Natural killer cell (primary cell): ENCODE data around the gene ATP5F1C. TPM values are rescaled to one million over a fixed set of nuclear protein-coding genes. Genes with fewer than 3 reads are reported as not detected.

Experiments
- ATAC-seq, 3 donors: fragments of 150-1000 bp in 2 of 3; fragments of 200-7000 bp in 1 of 3; cut with Tn5 transposase; 1 replicate in 1 of 3; 2 replicates in 2 of 3; pipeline ENCODE4 v1.10.0; 2021; ENCODE audit warnings: mild to moderate bottlenecking in 2 of 3, moderate library complexity in 2 of 3
- DNase-seq, 2 donors: peaks; one replicate each; pipeline versions ENCODE4 v3.0.0 to v3.0.0-alpha.2; 2013 to 2021; ENCODE audit warnings: mixed read lengths in 1 of 2
- H3K27ac ChIP-seq: one replicate; pipeline ENCODE4 v1.5.1; 2013; ENCODE audit warnings: mild to moderate bottlenecking, low read length
- H3K27me3 ChIP-seq: one replicate; pipeline ENCODE4 v1.6.1; 2013; ENCODE audit warnings: low read length; ENCODE audit not compliant: control insufficient read depth, insufficient read depth
- H3K36me3 ChIP-seq: one replicate; pipeline ENCODE4 v1.6.1; 2013; ENCODE audit warnings: low read length; ENCODE audit not compliant: control insufficient read depth, insufficient read depth
- H3K4me1 ChIP-seq: one replicate; pipeline ENCODE4 v1.6.1; 2013; ENCODE audit warnings: low read length; ENCODE audit not compliant: control insufficient read depth, insufficient read depth
- H3K4me3 ChIP-seq: one replicate; pipeline ENCODE4 v1.5.1; 2013; ENCODE audit warnings: low read length
- H3K9me3 ChIP-seq: one replicate; pipeline ENCODE4 v1.6.1; 2013; ENCODE audit warnings: low read length; ENCODE audit not compliant: control insufficient read depth, insufficient read depth
- H3K27ac Mint-ChIP-seq, 2 donors: one replicate each; pipeline ENCODE4 v1.8.0; 2022; ENCODE audit warnings: mild to moderate bottlenecking in 2 of 2, mixed read lengths in 2 of 2, moderate library complexity in 1 of 2
- H3K27me3 Mint-ChIP-seq, 2 donors: one replicate each; pipeline ENCODE4 v1.8.0; 2022; ENCODE audit warnings: low read depth in 2 of 2, mixed read lengths in 2 of 2
- H3K36me3 Mint-ChIP-seq: one replicate; pipeline ENCODE4 v1.8.0; 2022; ENCODE audit warnings: mixed read lengths
- H3K4me1 Mint-ChIP-seq, 2 donors: one replicate each; pipeline ENCODE4 v1.8.0; 2022; ENCODE audit warnings: mixed read lengths in 2 of 2
- H3K4me3 Mint-ChIP-seq: one replicate; pipeline ENCODE4 v1.8.0; 2022; ENCODE audit warnings: mild to moderate bottlenecking, moderate library complexity, mixed read lengths
- H3K9me3 Mint-ChIP-seq, 2 donors: one replicate each; pipeline ENCODE4 v1.8.0; 2022; ENCODE audit warnings: mixed read lengths in 2 of 2
- WGBS: methylation state at CpG from one replicate; pipeline ENCODE4 v1.1.7; 2013; ENCODE audit warnings: missing lambda C conversion rate; ENCODE audit not compliant: insufficient coverage; 5-methylcytosine and 5-hydroxymethylcytosine counted together
- intact Hi-C: fragments of 100-400 bp; cut with micrococcal nuclease; formaldehyde crosslinking; loops from one replicate; pipeline ENCODE4 v1.14.2; 2022
- total RNA-seq, 4 donors: library from RNA; stranded (reverse); fragments of 120-200 nt in 1 of 4; gene quantifications; one replicate each; pipeline versions ENCODE4 v1.2.3 to v1.2.4, GENCODE V29; 2013 to 2022
- TF ChIP-seq, protein P1 (sequence below): fragments of 200-600 bp; IDR thresholded peaks from one replicate; pipeline ENCODE4 v1.8.0; 2022; ENCODE audit warnings: antibody characterized with exemption

Gene ATP5F1C
- total RNA-seq, 3 donors from 2014 or later (not counting 1 experiment from before 2014, with no cell fraction given): 127 to 145 (median 135) TPM

GRCh38 chr10:7792541-7792940 lies 4.6 kb downstream of the ATP5F1C start:
- peaks cover 9% of the 10 kb centered on the region for H3K36me3 Mint-ChIP-seq
- Histone ChIP-seq H3K27ac (no peak overlapping the region), H3K4me1 (peaks cover 11% of the 10 kb centered on the region), H3K27me3 (no peaks in the 10 kb centered on the region), H3K9me3 (no peaks in the 10 kb centered on the region), H3K4me3 (no peak overlapping the region), H3K36me3 (peaks cover 21% of the 10 kb centered on the region)
- H3K27ac Mint-ChIP-seq: peak overlapping the region in 1 of 2 donors; percentile 20
- no peaks in the 10 kb centered on the region for H3K27me3 Mint-ChIP-seq
- WGBS: 96% methylated on average over 1 of the region's 1 CpG
- ATAC-seq (no peak), DNase-seq (no peak)
- TF ChIP-seq, protein P1, sequence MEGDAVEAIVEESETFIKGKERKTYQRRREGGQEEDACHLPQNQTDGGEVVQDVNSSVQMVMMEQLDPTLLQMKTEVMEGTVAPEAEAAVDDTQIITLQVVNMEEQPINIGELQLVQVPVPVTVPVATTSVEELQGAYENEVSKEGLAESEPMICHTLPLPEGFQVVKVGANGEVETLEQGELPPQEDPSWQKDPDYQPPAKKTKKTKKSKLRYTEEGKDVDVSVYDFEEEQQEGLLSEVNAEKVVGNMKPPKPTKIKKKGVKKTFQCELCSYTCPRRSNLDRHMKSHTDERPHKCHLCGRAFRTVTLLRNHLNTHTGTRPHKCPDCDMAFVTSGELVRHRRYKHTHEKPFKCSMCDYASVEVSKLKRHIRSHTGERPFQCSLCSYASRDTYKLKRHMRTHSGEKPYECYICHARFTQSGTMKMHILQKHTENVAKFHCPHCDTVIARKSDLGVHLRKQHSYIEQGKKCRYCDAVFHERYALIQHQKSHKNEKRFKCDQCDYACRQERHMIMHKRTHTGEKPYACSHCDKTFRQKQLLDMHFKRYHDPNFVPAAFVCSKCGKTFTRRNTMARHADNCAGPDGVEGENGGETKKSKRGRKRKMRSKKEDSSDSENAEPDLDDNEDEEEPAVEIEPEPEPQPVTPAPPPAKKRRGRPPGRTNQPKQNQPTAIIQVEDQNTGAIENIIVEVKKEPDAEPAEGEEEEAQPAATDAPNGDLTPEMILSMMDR: no peak
- intact Hi-C loops: no loop called here
- peaks cover 69 to 82% of the 10 kb centered on the region in 2 donors for H3K4me1 Mint-ChIP-seq
- no peak overlapping the region for H3K4me3 Mint-ChIP-seq
- H3K9me3 Mint-ChIP-seq: no peaks in the 10 kb centered on the region

- peaks cover 62 to 74% of the 10 kb centered on the region in 2 donors for H3K4me1 Mint-ChIP-seq
- Histone ChIP-seq H3K4me1 (peaks cover 2% of the 10 kb centered on the region), H3K9me3 (no peaks in the 10 kb centered on the region), H3K4me3 (no peak overlapping the region), H3K27ac (no peak overlapping the region), H3K27me3 (no peaks in the 10 kb centered on the region), H3K36me3 (peaks cover 36% of the 10 kb centered on the region)
- no peaks in the 10 kb centered on the region for H3K27me3 Mint-ChIP-seq
- H3K4me3 Mint-ChIP-seq: no peak overlapping the region
- H3K9me3 Mint-ChIP-seq: no peaks in the 10 kb centered on the region
- WGBS: 82% methylated on average over 2 of the region's 4 CpGs
- ATAC-seq (no peak), DNase-seq (no peak)
- intact Hi-C loops: no loop called here
- TF ChIP-seq, protein P1: no peak
- peak overlapping the region; percentile 15 to 20 for H3K27ac Mint-ChIP-seq
- peaks cover 15% of the 10 kb centered on the region for H3K36me3 Mint-ChIP-seq
Observed at GRCh38 chr10:7794251-7795026, 6.5 kb downstream of the ATP5F1C start.

DNA sequence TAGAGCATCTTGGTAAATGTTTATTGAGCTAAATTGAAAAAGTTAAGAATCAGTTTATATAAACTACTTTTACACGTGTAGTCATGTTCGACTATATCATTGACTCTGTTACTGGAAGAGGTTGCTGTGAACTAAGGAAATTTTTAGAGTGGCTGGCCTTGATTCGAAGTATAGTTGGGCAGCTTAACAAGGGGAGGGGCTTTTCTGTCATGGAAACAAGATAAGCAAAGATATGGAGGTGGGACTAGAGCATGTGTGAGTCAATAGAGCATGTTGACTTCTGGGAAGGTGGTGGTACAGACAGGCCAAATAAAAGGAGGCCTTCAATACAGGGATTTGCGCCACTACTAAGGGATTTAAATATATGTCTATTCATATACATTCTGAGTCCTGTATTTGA lies 7.6 kb downstream of the ATP5F1C start:
- Histone ChIP-seq H3K27ac (no peak overlapping the region), H3K9me3 (no peaks in the 10 kb centered on the region), H3K27me3 (no peaks in the 10 kb centered on the region), H3K4me3 (no peak overlapping the region), H3K4me1 (no peaks in the 10 kb centered on the region), H3K36me3 (peaks cover 43% of the 10 kb centered on the region)
- intact Hi-C loops: no loop called here
- peaks cover 53 to 65% of the 10 kb centered on the region in 2 donors for H3K4me1 Mint-ChIP-seq
- ATAC-seq (no peak), DNase-seq (no peak)
- H3K4me3 Mint-ChIP-seq: no peak overlapping the region
- peak overlapping the region; percentile 15 to 17 for H3K27ac Mint-ChIP-seq
- peaks cover 15% of the 10 kb centered on the region for H3K36me3 Mint-ChIP-seq
- WGBS: 93% methylated on average over 3 of the region's 4 CpGs
- H3K9me3 Mint-ChIP-seq: no peaks in the 10 kb centered on the region
- H3K27me3 Mint-ChIP-seq: no peaks in the 10 kb centered on the region
- TF ChIP-seq, protein P1: no peak
